Body of pancreas (tissue), 4 donors: ENCODE data around the gene TFAP2B.

ENCODE experiments used
- CTCF ChIP-seq, 7 experiments: fragments of 450-650 bp in 4 of 7; fragments of 200-600 bp in 3 of 7; sonication (generic) in 3 of 7; IDR thresholded peaks; one replicate each; pipeline ENCODE4 v1.5.1; 2016 to 2019; ENCODE audit warnings: antibody characterized with exemption in 7 of 7
- POLR2A ChIP-seq, 3 donors: fragments of 450-650 bp; IDR thresholded peaks; one replicate each; pipeline ENCODE4 v1.6.1; 2016; ENCODE audit warnings: antibody characterized with exemption in 3 of 3, mild to moderate bottlenecking in 2 of 3

- TF ChIP-seq CTCF (IDR thresholded peaks at IDR 0.05) (no peak), POLR2A (IDR thresholded peaks at IDR 0.05) (no peak)
Observed at GRCh38 chr6:50887112-50887511, 68.4 kb downstream of the TFAP2B start.
